ENCODE data around the gene APOL2.
"Not testable (repeated sequence)": the region's sequence is repeated elsewhere in the genome, so short reads cannot be mapped to it uniquely, and the experiment has no call there.

DNA sequence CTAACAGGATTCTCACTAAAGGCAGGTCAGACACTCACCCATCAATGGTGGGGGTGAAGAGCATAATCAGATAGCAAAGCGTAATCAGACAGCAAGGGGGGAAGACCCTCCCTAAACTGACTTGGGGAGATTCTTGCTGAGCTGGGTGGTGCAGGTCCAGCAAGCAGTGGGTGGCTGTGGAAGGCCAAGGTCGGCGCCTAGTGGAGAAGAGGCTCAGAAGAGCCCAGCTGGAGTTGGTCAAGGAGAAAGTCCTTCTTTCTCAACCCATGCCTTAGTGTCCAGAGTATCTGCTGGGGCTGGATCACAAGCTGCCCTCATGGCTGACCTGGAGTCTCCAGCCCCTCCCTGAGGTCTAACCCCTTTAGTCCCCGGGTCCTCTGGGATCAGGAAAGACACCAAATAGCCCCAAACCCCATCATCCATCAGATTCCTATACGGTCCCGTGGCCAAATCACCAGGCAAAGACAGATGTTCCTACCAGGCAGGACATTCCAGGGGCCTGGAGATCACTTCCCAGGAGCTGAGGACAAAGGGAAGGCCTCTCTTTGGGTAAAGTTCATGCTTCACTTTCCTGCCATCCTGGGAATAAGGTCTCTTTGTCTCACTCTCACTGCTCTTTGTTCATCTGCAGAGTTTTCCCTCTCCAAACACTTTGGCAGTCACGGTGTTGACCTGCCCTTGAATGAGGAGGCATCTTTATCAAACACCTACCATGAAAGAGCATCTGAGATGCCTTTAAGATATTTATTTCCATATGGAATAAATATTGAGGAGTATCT, 24.7 kb upstream of the APOL2 start:
- not testable (repeated sequence) for TF ChIP-seq POLR2A (IDR thresholded peaks at IDR 0.05; ENCODE audit: low read depth, low read length); TAF1 (IDR thresholded peaks at IDR 0.05; ENCODE audit: low read depth, low read length); SPI1 (IDR thresholded peaks at IDR 0.05; ENCODE audit: low read depth, low read length); POLR2AphosphoS5 (IDR thresholded peaks at IDR 0.05; ENCODE audit: low read depth, low read length); PAX5 (IDR thresholded peaks at IDR 0.05; ENCODE audit: insufficient read depth, low read length, severe bottlenecking)
